Transverse colon (tissue), 4 donors: ENCODE results near the gene CABP4.

Experiments used
- EP300 ChIP-seq: sonication (generic); formaldehyde crosslinking; IDR thresholded peaks from one replicate; pipeline ENCODE4 v1.6.1; 2017; ENCODE audit warnings: antibody characterized with exemption, low read depth
- POLR2A ChIP-seq: fragments of 450-650 bp; IDR thresholded peaks from one replicate; pipeline ENCODE4 v1.6.1; 2016; ENCODE audit warnings: antibody characterized with exemption, mild to moderate bottlenecking, moderate library complexity
- POLR2AphosphoS5 ChIP-seq, 3 donors: sonication (generic); formaldehyde crosslinking; IDR thresholded peaks; one replicate each; pipeline ENCODE4 v1.6.1; 2016; ENCODE audit warnings: antibody characterized with exemption in 3 of 3
- TF ChIP-seq, protein P1 (sequence below), 5 experiments: fragments of 200-600 bp in 3 of 5; fragments of 450-650 bp in 2 of 5; sonication (generic) in 3 of 5; IDR thresholded peaks; 1 replicate in 2 of 5; 2 replicates in 3 of 5; pipeline ENCODE4 v1.5.1; 2016 to 2017; ENCODE audit warnings: antibody characterized with exemption in 5 of 5, inconsistent platforms in 3 of 5, mild to moderate bottlenecking in 2 of 5, moderate library complexity in 1 of 5

GRCh38 chr11:67428052-67429001 lies 26.8 kb upstream of the CABP4 start, which contains the start of gene RPS6KB2:
- TF ChIP-seq POLR2A (peak; percentile 95), POLR2AphosphoS5 (IDR thresholded peaks at IDR 0.05) (peak; percentile 95 to 98 (median 95)), EP300 (no peak)
- TF ChIP-seq, protein P1, sequence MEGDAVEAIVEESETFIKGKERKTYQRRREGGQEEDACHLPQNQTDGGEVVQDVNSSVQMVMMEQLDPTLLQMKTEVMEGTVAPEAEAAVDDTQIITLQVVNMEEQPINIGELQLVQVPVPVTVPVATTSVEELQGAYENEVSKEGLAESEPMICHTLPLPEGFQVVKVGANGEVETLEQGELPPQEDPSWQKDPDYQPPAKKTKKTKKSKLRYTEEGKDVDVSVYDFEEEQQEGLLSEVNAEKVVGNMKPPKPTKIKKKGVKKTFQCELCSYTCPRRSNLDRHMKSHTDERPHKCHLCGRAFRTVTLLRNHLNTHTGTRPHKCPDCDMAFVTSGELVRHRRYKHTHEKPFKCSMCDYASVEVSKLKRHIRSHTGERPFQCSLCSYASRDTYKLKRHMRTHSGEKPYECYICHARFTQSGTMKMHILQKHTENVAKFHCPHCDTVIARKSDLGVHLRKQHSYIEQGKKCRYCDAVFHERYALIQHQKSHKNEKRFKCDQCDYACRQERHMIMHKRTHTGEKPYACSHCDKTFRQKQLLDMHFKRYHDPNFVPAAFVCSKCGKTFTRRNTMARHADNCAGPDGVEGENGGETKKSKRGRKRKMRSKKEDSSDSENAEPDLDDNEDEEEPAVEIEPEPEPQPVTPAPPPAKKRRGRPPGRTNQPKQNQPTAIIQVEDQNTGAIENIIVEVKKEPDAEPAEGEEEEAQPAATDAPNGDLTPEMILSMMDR (IDR thresholded peaks at IDR 0.05), result no peak
